ENCODE results near the gene MED8.

The MED8 gene, protein sequence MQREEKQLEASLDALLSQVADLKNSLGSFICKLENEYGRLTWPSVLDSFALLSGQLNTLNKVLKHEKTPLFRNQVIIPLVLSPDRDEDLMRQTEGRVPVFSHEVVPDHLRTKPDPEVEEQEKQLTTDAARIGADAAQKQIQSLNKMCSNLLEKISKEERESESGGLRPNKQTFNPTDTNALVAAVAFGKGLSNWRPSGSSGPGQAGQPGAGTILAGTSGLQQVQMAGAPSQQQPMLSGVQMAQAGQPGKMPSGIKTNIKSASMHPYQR

GRCh38 chr1:43389326-43390313, at the start of gene MED8, which contains the start of gene SZT2:
MED8 (minus strand) TSS chr1:43389800; CDS start chr1:43389764, 36 bp downstream.
SZT2 (plus strand) TSS chr1:43389899; CDS start chr1:43389969, 70 bp downstream.
- no peaks in the 10 kb centered on the region for H3K27me3 Mint-ChIP-seq
- peaks cover 62% of the 10 kb centered on the region for H3K4me1 Mint-ChIP-seq
- no peaks in the 10 kb centered on the region for H3K9me3 Mint-ChIP-seq
- H3K36me3 Mint-ChIP-seq: peaks cover 7% of the 10 kb centered on the region
- peak within 1 kb of the TSS; percentile 100 for H3K27ac Mint-ChIP-seq
- H3K4me3 Mint-ChIP-seq: peak within 1 kb of the TSS; percentile 100

DNA sequence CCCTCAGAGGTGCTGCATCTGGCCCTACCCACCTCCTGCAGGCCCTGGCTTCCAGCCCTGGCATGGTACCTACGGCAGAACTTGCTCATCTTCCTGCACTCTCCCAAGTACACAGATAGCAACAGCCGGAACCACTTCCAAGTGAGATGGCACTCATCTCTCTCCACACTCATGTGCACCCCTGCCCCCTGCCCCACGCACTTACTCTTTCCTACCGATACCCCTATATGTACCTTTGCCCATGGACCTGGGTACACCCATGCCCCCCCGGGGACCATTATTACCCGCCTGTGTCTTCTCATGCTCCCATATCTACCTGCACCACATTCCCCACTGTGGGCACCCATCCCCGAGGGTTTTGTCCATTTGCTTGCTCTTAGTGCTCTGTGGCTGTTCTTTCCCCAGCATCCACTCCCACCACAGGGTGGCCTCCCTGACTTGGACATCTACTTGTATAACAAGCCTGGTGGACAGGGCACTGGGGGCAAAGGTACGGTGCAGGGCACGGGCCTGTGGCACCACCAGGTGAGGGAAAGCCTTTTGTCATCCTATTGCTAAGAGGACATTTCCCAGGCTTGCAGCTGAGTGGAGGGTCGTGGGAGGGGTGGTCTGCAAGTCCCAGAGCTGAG, 49.5 kb upstream of the MED8 start:
- Mint-ChIP-seq H3K36me3 (no peaks in the 10 kb centered on the region), H3K27ac (no peak overlapping the region), H3K4me1 (no peaks in the 10 kb centered on the region), H3K9me3 (no peaks in the 10 kb centered on the region), H3K27me3 (no peaks in the 10 kb centered on the region), H3K4me3 (no peak overlapping the region)

- Mint-ChIP-seq H3K9me3 (no peaks in the 10 kb centered on the region), H3K4me1 (no peaks in the 10 kb centered on the region), H3K4me3 (no peak overlapping the region), H3K36me3 (peaks cover 2% of the 10 kb centered on the region), H3K27ac (no peak overlapping the region), H3K27me3 (no peaks in the 10 kb centered on the region)
Observed at GRCh38 chr1:43438576-43438952, 49.0 kb upstream of the MED8 start.

DNA sequence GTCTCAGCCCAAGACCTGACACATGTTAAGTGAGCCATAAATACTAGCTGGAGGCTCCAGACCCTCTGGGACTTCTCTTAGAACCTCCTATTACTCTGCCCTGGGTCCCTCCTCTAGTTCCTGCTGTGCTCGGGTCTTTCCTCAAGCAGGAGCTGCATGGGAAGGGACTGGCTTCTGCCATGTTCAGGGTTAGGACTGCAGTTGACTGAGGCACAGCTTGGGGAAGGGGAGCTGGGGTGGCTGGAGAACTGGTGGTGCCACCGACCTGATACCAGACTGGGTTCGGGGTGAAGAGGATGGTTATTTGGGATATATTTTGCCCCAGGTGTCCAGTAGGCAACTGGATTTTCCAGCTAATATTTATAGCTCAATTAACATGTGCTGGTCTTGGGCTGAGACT, 48.4 kb upstream of the MED8 start:
- Mint-ChIP-seq H3K27ac (no peak overlapping the region), H3K36me3 (peaks cover 4% of the 10 kb centered on the region), H3K9me3 (no peaks in the 10 kb centered on the region), H3K27me3 (no peaks in the 10 kb centered on the region), H3K4me1 (no peaks in the 10 kb centered on the region), H3K4me3 (no peak overlapping the region)

DNA sequence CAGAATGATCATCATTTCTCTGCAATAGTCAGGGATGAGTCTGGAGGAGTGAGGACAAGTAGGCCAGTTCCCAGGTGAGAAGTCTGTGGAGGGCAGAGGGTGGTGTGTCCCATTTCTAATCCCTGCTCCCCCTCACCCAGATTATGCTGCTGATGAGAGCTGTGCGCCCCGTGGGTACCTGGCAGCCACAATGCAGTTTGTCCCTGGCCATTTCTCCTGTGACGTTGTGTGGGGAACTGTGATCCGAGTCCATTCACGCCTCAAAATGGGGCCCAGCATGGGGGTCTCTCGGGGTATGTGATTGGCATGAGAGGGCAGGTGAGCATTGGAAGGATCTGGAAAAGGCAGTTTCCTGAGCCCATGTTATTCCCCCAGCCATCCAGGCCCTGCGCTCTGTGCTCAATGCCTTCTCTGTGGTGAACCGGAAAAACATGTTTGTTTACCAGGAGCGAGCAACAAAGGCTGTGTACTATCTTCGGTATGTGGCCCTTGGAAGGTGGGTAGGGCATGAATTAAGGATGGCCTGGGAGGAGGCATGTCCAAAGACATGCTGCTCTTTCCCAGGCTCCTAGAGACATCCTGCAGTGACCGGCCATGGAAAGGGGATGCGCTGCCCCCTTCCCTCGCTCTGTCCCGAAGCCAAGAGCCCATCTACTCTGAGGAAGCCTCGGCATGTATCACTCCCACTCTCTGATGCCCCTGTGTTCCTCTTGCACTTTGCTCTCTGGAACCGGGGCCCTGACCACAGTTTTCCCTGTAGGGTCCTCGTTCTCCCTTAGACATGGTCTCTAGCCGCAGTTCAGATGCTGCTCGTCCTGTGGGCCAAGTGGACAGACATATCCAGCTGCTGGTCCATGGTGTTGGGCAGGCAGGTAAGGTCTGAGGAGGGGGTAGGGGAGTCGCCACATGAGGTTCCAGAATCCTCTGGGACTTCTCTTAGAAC, 47.7 kb upstream of the MED8 start:
- no peak overlapping the region for H3K27ac Mint-ChIP-seq
- H3K27me3 Mint-ChIP-seq: no peaks in the 10 kb centered on the region
- H3K9me3 Mint-ChIP-seq: no peaks in the 10 kb centered on the region
- peaks cover 4% of the 10 kb centered on the region for H3K36me3 Mint-ChIP-seq
- no peak overlapping the region for H3K4me3 Mint-ChIP-seq
- H3K4me1 Mint-ChIP-seq: no peaks in the 10 kb centered on the region

- Mint-ChIP-seq H3K9me3 (no peaks in the 10 kb centered on the region), H3K27ac (no peak overlapping the region), H3K36me3 (peaks cover 4% of the 10 kb centered on the region), H3K4me3 (no peak overlapping the region), H3K4me1 (no peaks in the 10 kb centered on the region), H3K27me3 (no peaks in the 10 kb centered on the region)
Observed at GRCh38 chr1:43436371-43436770, 46.8 kb upstream of the MED8 start.

DNA sequence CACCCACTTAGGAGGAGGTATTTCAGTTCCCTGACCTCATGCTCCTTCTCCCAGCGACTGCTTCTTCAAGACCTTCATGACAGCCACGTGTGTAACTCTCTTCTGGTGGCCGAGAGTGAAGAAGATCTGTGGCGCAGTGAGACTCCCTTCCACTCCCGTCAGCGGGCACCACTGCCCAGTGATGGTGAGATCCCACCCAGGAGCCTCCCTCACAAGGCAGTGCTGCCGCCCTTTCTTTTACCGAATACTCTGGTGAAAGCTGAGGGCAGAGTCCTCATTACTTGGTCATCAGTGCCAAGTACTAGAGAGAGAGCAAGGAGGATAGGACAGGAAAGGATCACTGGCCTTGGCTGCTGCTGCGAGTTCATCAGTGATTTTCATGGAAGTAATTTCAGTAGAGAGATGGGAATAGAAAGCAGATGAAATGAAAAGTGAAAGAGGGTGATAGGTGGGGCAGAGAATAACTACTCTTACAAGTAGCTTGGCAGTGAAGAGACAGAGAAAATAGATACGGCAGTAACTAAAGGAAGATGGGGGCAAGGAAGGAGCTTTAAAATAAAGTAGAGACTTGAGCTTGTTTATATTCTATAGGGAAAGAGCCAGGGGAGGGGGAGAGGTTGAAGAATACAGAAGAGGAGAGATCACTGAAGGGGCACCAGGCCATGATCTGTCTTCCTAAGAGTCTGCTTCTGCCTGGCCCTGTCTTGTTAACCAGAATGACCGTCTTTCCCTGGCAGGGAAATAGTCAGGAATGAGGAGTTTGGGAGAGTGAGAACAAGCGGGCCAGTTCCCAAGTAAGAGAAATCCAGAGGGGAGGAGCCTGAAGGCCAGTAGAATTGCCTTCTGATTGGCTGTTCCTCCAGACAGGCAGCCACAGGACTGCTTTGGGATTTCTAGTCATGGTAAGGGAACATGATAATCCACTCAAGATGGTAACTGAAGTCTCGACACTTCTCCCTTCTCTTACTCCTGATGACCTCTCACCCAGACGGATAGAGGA, 45.8 kb upstream of the MED8 start:
- no peaks in the 10 kb centered on the region for H3K27me3 Mint-ChIP-seq
- peaks cover 4% of the 10 kb centered on the region for H3K36me3 Mint-ChIP-seq
- no peaks in the 10 kb centered on the region for H3K9me3 Mint-ChIP-seq
- H3K4me3 Mint-ChIP-seq: no peak overlapping the region
- no peaks in the 10 kb centered on the region for H3K4me1 Mint-ChIP-seq
- H3K27ac Mint-ChIP-seq: peak overlapping the region; percentile 53

DNA sequence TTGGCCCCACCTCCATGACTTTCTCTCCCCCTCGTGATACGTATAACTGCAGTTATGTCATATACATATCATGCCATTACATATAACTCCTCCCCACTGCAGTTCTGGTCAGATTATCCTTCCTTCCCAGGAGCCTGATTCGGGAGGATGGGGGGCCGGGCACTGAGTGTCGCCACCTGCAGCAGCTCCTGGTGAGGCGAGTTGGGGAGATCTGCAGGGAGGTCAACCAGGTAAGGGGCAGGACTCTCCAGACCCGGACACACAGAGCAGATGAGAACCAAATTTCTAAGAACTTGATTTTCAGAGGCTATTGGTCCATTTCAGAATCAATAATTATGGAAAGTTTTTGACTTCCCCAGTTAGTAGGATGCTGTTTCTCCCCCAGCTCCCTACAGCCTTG, 44.7 kb upstream of the MED8 start:
- Mint-ChIP-seq H3K4me1 (no peaks in the 10 kb centered on the region), H3K4me3 (no peak overlapping the region), H3K27ac (no peak overlapping the region), H3K27me3 (no peaks in the 10 kb centered on the region), H3K9me3 (no peaks in the 10 kb centered on the region), H3K36me3 (peaks cover 4% of the 10 kb centered on the region)

- Mint-ChIP-seq H3K9me3 (no peaks in the 10 kb centered on the region), H3K27me3 (no peaks in the 10 kb centered on the region), H3K4me3 (no peak overlapping the region), H3K4me1 (no peaks in the 10 kb centered on the region), H3K27ac (no peak overlapping the region), H3K36me3 (peaks cover 6% of the 10 kb centered on the region)
Observed at GRCh38 chr1:43432907-43433306, 43.3 kb upstream of the MED8 start.

- Mint-ChIP-seq H3K27me3 (no peaks in the 10 kb centered on the region), H3K36me3 (peaks cover 6% of the 10 kb centered on the region), H3K4me1 (no peaks in the 10 kb centered on the region), H3K4me3 (no peak overlapping the region), H3K9me3 (no peaks in the 10 kb centered on the region), H3K27ac (no peak overlapping the region)
Observed at GRCh38 chr1:43432171-43432860, 42.7 kb upstream of the MED8 start.

GRCh38 chr1:43431676-43432075, 42.1 kb upstream of the MED8 start:
- Mint-ChIP-seq H3K4me1 (no peaks in the 10 kb centered on the region), H3K36me3 (peaks cover 7% of the 10 kb centered on the region)

GRCh38 chr1:43430831-43431230, 41.2 kb upstream of the MED8 start:
- H3K27me3 Mint-ChIP-seq: no peaks in the 10 kb centered on the region
- H3K4me1 Mint-ChIP-seq: no peaks in the 10 kb centered on the region
- H3K9me3 Mint-ChIP-seq: no peaks in the 10 kb centered on the region
- H3K27ac Mint-ChIP-seq: no peak overlapping the region
- no peak overlapping the region for H3K4me3 Mint-ChIP-seq
- H3K36me3 Mint-ChIP-seq: peaks cover 8% of the 10 kb centered on the region

More at GRCh38 chr1:43431676-43432075, 42.1 kb upstream of the MED8 start:
- no peak overlapping the region for H3K4me3 Mint-ChIP-seq
- H3K27me3 Mint-ChIP-seq: no peaks in the 10 kb centered on the region
- no peak overlapping the region for H3K27ac Mint-ChIP-seq
- H3K9me3 Mint-ChIP-seq: no peaks in the 10 kb centered on the region

DNA sequence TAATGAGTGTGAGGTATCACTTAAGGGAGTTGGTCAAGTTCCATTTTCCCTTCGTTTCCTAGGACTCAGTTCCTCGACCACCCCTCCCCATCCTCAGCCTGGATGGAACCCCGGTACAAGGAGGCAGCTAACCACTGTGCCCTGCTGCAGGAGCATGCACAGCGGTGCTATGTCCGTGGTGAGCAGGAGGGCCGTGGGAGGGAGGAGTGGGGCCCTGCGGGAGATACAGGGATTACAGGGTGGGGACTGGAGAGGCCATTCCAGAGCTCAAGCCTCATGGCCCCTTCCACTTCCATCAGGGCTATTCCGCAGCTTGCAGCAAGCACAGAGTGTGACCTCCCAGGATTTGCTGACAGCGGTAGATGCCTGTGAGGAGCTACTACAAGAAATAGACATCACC, 38.3 kb upstream of the MED8 start:
- H3K4me1 Mint-ChIP-seq: peaks cover 6% of the 10 kb centered on the region
- H3K4me3 Mint-ChIP-seq: no peak overlapping the region
- no peaks in the 10 kb centered on the region for H3K9me3 Mint-ChIP-seq
- no peaks in the 10 kb centered on the region for H3K27me3 Mint-ChIP-seq
- H3K36me3 Mint-ChIP-seq: peaks cover 9% of the 10 kb centered on the region
- H3K27ac Mint-ChIP-seq: no peak overlapping the region
